ENCODE results near the gene PLA2G12B.

DNA sequence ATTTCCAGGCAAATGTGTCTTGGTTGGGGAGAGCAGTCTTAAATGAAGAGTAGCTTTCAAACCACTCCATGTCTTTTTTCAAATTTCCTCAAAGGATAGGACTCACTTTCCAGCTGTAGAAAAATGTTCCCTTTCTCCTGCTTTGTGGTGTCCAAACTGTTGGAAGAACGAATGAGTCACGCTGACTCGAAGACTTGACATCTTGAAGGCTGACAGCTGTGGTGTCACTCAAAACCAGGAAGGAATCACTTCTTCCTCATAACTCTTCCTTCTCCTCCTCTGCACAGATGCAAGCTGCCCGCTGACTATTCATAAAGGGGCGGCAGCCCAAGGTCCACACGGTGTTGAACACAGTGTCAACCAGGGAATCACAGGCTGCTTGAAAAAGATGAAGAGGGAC lies 19.2 kb downstream of the PLA2G12B start:
- TF ChIP-seq, protein P1, sequence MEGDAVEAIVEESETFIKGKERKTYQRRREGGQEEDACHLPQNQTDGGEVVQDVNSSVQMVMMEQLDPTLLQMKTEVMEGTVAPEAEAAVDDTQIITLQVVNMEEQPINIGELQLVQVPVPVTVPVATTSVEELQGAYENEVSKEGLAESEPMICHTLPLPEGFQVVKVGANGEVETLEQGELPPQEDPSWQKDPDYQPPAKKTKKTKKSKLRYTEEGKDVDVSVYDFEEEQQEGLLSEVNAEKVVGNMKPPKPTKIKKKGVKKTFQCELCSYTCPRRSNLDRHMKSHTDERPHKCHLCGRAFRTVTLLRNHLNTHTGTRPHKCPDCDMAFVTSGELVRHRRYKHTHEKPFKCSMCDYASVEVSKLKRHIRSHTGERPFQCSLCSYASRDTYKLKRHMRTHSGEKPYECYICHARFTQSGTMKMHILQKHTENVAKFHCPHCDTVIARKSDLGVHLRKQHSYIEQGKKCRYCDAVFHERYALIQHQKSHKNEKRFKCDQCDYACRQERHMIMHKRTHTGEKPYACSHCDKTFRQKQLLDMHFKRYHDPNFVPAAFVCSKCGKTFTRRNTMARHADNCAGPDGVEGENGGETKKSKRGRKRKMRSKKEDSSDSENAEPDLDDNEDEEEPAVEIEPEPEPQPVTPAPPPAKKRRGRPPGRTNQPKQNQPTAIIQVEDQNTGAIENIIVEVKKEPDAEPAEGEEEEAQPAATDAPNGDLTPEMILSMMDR (conservative IDR thresholded peaks at IDR 0.05; ENCODE audit: low read depth, low read length) = no peak
- no peak for TF ChIP-seq EZH2phosphoT487 (IDR thresholded peaks at IDR 0.05; ENCODE audit: borderline replicate concordance, low read length)
- TF ChIP-seq EZH2 (IDR thresholded peaks at IDR 0.05; ENCODE audit: low read length, unreplicated experiment) = no peak

All from PC-3 (cell line).